Transverse colon (tissue), 4 donors: ENCODE measurements around the gene SASH1. TPM values are rescaled to one million over a fixed set of nuclear protein-coding genes. Genes with fewer than 3 reads are reported as not detected.
"Not testable (repeated sequence)": the region's sequence is repeated elsewhere in the genome, so short reads cannot be mapped to it uniquely, and the experiment has no call there.

ENCODE experiments used
- DNase-seq: peaks from one replicate; pipeline ENCODE4 v3.0.0-alpha.2; 2019
- H3K27ac ChIP-seq, 4 donors: fragments of 200-600 bp; sonication (generic); 2 replicates each; pipeline ENCODE4 v1.5.1; 2016 to 2018; ENCODE audit warnings: inconsistent platforms in 4 of 4
- H3K27me3 ChIP-seq: fragments of 200-600 bp; sonication (generic); 2 replicates; pipeline ENCODE4 v1.5.1; 2017; ENCODE audit warnings: inconsistent platforms
- H3K36me3 ChIP-seq, 4 donors: fragments of 200-600 bp; sonication (generic); 2 replicates each; pipeline ENCODE4 v1.5.1; 2017 to 2019; ENCODE audit warnings: inconsistent platforms in 4 of 4
- H3K4me1 ChIP-seq, 4 donors: fragments of 200-600 bp; sonication (generic); 2 replicates each; pipeline ENCODE4 v1.5.1; 2017 to 2020; ENCODE audit warnings: inconsistent platforms in 4 of 4
- H3K4me3 ChIP-seq, 4 donors: fragments of 200-600 bp; sonication (generic); 1 replicate in 1 of 4; 2 replicates in 3 of 4; pipeline versions ENCODE4 v1.5.1 to v1.6.1; 2017 to 2019; ENCODE audit warnings: inconsistent platforms in 4 of 4
- H3K9me3 ChIP-seq, 2 donors: fragments of 200-600 bp; sonication (generic); 2 replicates each; pipeline ENCODE4 v1.5.1; 2017 to 2019; ENCODE audit warnings: inconsistent platforms in 2 of 2
- EP300 ChIP-seq: sonication (generic); formaldehyde crosslinking; IDR thresholded peaks from one replicate; pipeline ENCODE4 v1.6.1; 2017; ENCODE audit warnings: antibody characterized with exemption, low read depth
- POLR2A ChIP-seq: fragments of 450-650 bp; IDR thresholded peaks from one replicate; pipeline ENCODE4 v1.6.1; 2016; ENCODE audit warnings: antibody characterized with exemption, mild to moderate bottlenecking, moderate library complexity
- POLR2AphosphoS5 ChIP-seq, 3 donors: sonication (generic); formaldehyde crosslinking; IDR thresholded peaks; one replicate each; pipeline ENCODE4 v1.6.1; 2016; ENCODE audit warnings: antibody characterized with exemption in 3 of 3
- WGBS, 2 donors: methylation state at CpG; one replicate each; pipeline ENCODE4 v1.1.5; 2018; ENCODE audit warnings: low coverage in 1 of 2; 5-methylcytosine and 5-hydroxymethylcytosine counted together
- in situ Hi-C, 4 donors: fragments of 200-750 bp; cut with MboI; loops; one replicate each; pipeline versions ENCODE4 v1.15.0 to v1.15.1; 2017; ENCODE audit warnings: low sequenced_read_pairs in 3 of 4, low pct_ligation_motif_present in 1 of 4, low pct_unique_long_range_greater_than_20kb in 1 of 4
- intact Hi-C: fragments of 100-400 bp; cut with DNase I; formaldehyde crosslinking; loops from one replicate; pipeline ENCODE4 v1.15.1; 2023; ENCODE audit warnings: low total_unique reads
- total RNA-seq, 4 donors: library from RNA; depleted of rRNA; stranded (reverse); fragments of >200 nt; gene quantifications; one replicate each; pipeline ENCODE4 v1.1.0, GENCODE V29; 2016
- TF ChIP-seq, protein P1 (sequence below), 5 experiments: fragments of 200-600 bp in 3 of 5; fragments of 450-650 bp in 2 of 5; sonication (generic) in 3 of 5; IDR thresholded peaks; 1 replicate in 2 of 5; 2 replicates in 3 of 5; pipeline ENCODE4 v1.5.1; 2016 to 2017; ENCODE audit warnings: antibody characterized with exemption in 5 of 5, inconsistent platforms in 3 of 5, mild to moderate bottlenecking in 2 of 5, moderate library complexity in 1 of 5

Gene SASH1
- total RNA-seq, 4 donors from 2014 or later: 16.5 to 71.6 (median 28.7) TPM

DNA sequence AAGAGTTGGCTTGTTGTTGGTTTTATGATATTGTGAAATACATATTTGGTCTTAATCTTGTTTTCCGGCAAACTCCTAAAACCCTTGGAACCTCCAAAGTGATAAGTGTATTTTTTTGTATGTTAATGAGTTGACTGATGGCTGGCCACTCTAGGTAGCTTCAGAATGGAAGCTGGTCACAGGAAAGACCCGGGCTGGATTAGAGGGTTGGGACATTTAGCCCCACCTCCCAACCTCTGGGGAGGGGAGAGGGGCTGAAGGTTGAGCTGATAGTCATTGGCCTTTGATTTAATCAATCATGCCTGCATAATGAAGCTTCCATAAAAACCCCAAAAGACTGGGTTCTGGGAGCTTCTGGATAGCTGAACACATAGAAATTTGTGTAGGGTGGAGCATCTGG lies 42.7 kb downstream of the SASH1 start:
- intact Hi-C loops (no loop called here), in situ Hi-C loops (no loop called here)
- Histone ChIP-seq H3K4me1 (no peaks in the 10 kb centered on the region), H3K27ac (no peak overlapping the region), H3K36me3 (peaks cover 0 to 3% (median 0%) of the 10 kb centered on the region in 4 donors), H3K9me3 (no peaks in the 10 kb centered on the region), H3K27me3 (no peaks in the 10 kb centered on the region), H3K4me3 (no peak overlapping the region)
- no peak for DNase-seq
- 76 to 100% methylated on average over 2 of the region's 2 CpGs for WGBS, 2 donors
- TF ChIP-seq, protein P1, sequence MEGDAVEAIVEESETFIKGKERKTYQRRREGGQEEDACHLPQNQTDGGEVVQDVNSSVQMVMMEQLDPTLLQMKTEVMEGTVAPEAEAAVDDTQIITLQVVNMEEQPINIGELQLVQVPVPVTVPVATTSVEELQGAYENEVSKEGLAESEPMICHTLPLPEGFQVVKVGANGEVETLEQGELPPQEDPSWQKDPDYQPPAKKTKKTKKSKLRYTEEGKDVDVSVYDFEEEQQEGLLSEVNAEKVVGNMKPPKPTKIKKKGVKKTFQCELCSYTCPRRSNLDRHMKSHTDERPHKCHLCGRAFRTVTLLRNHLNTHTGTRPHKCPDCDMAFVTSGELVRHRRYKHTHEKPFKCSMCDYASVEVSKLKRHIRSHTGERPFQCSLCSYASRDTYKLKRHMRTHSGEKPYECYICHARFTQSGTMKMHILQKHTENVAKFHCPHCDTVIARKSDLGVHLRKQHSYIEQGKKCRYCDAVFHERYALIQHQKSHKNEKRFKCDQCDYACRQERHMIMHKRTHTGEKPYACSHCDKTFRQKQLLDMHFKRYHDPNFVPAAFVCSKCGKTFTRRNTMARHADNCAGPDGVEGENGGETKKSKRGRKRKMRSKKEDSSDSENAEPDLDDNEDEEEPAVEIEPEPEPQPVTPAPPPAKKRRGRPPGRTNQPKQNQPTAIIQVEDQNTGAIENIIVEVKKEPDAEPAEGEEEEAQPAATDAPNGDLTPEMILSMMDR (IDR thresholded peaks at IDR 0.05): no peak
- TF ChIP-seq EP300 (no peak), POLR2AphosphoS5 (IDR thresholded peaks at IDR 0.05) (no peak), POLR2A (no peak)

DNA sequence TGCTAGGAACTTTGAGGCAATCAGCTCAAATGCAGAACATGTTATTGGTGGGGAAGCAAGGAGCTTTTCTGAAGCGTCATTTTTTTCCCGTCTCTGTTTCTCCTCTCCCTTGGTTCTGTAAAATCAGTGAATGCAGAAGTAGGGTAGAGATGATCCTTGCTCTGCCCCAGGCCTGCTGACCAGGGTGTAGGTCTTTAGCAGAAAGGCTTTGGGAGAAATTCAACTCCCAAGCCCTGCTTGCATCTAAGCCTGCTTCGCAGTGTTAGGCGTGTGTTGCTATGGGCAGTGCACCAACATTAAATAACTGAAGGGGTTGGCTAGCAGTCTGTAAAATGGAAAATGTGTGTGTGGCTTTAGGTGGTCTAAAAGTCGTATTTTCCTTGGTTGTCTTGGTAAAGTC lies 45.9 kb downstream of the SASH1 start:
- H3K27me3 ChIP-seq: no peaks in the 10 kb centered on the region
- no peaks in the 10 kb centered on the region for H3K9me3 ChIP-seq
- H3K4me3 ChIP-seq: no peak overlapping the region
- peaks cover 0 to 3% (median 0%) of the 10 kb centered on the region in 4 donors for H3K36me3 ChIP-seq
- no peak for TF ChIP-seq POLR2AphosphoS5 (IDR thresholded peaks at IDR 0.05)
- TF ChIP-seq POLR2A: no peak
- TF ChIP-seq EP300: no peak
- TF ChIP-seq, protein P1 (IDR thresholded peaks at IDR 0.05): no peak
- in situ Hi-C loops (no loop called here), intact Hi-C loops (no loop called here)
- WGBS, 2 donors: 81 to 90% methylated on average over 5 of the region's 5 CpGs
- no peaks in the 10 kb centered on the region for H3K4me1 ChIP-seq
- no peak overlapping the region for H3K27ac ChIP-seq
- no peak for DNase-seq

DNA sequence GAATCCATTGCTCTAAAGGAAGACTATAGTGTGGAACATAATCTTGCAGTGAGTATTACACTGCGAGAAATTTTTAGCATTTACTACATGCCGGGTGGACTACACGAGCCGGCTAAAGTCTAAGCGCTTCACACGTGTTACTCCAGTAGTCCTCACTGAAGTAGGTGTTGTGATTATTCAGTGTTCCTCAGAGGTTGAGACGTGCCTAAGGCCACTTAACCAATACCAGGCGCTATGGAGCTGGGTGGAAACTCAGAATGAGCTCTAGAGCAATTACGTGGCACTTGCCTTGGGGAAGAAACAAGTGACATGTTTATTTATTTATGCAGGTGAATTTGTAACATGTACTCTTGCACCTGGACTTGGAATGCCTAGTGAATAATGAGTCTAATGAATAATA lies 46.4 kb downstream of the SASH1 start:
- 90 to 92% methylated on average over 6 to 9 of the region's 9 CpGs for WGBS, 2 donors
- intact Hi-C loops: no loop called here

DNA sequence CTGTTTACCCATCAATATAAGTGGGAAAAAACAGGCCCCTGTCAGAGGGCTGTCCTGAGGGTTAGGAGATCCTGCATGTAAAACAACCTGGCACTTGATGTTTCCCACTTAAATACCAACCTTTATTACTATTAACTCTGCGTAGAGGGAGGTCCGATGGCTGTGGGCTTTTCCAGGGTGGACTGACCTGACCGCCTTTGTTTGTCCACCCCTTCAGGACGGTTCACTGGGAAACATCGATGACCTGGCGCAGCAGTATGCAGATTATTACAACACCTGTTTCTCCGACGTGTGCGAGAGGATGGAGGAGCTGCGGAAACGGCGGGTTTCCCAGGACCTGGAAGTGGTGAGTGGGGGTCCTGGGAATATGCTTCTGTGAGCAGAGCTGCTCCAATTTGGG lies 47.3 kb downstream of the SASH1 start:
- intact Hi-C loops (no loop called here), in situ Hi-C loops (no loop called here)
- no peaks in the 10 kb centered on the region for H3K4me1 ChIP-seq
- 91 to 96% methylated on average over 6 to 12 of the region's 12 CpGs for WGBS, 2 donors
- DNase-seq: no peak
- H3K27me3 ChIP-seq: no peaks in the 10 kb centered on the region
- no peak overlapping the region for H3K4me3 ChIP-seq
- no peaks in the 10 kb centered on the region for H3K9me3 ChIP-seq
- TF ChIP-seq, protein P1 (IDR thresholded peaks at IDR 0.05): no peak
- no peak for TF ChIP-seq POLR2A
- TF ChIP-seq EP300: no peak
- TF ChIP-seq POLR2AphosphoS5 (IDR thresholded peaks at IDR 0.05): no peak
- no peak overlapping the region for H3K27ac ChIP-seq
- H3K36me3 ChIP-seq: peaks cover 0 to 3% (median 0%) of the 10 kb centered on the region in 4 donors

More for the DNA sequence above, 46.4 kb downstream of the SASH1 start:
- H3K9me3 ChIP-seq: no peaks in the 10 kb centered on the region
- TF ChIP-seq POLR2AphosphoS5 (IDR thresholded peaks at IDR 0.05) (no peak), EP300 (no peak), POLR2A (no peak)
- TF ChIP-seq, protein P1 (IDR thresholded peaks at IDR 0.05): no peak
- no peak overlapping the region for H3K4me3 ChIP-seq
- peaks cover 0 to 3% (median 0%) of the 10 kb centered on the region in 4 donors for H3K36me3 ChIP-seq
- no peaks in the 10 kb centered on the region for H3K27me3 ChIP-seq
- DNase-seq: no peak
- in situ Hi-C loops: no loop called here
- H3K27ac ChIP-seq: no peak overlapping the region
- H3K4me1 ChIP-seq: no peaks in the 10 kb centered on the region

DNA sequence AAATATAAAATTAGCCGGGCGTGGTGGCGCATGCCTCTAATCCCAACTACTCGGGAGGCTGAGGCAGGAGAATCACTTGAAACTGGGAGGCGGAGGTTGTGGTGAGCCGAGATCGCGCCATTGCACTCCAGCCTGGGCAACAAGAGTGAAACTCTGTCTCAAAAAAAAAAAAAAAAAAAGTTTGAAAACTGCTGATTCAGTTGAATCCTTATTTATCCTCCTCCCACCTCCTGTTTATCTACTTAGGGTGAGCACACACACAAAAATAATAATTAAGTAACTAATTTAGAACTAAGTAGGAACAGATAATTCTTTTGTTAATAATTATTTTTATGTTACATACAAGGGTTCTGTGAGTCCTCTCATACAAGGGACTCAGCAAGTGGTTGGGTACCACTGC lies 49.5 kb downstream of the SASH1 start:
- H3K36me3 ChIP-seq, H3K4me1 ChIP-seq, in situ Hi-C loops, H3K4me3 ChIP-seq, H3K27ac ChIP-seq, intact Hi-C loops, H3K27me3 ChIP-seq, H3K9me3 ChIP-seq, DNase-seq: not testable (repeated sequence)
- 94% methylated on average over 5 to 8 of the region's 8 CpGs for WGBS, 2 donors
